ENCODE results near the gene MSRB1.
A peak's percentile ranks its signal among the peaks of the same experiment; 100 is the strongest.
"Not testable (repeated sequence)": the region's sequence is repeated elsewhere in the genome, so short reads cannot be mapped to it uniquely, and the experiment has no call there.

MSRB1 gene

GRCh38 chr16:1960665-1961630 lies 17.9 kb upstream of the MSRB1 start:
- DNase-seq = no peak

GRCh38 chr16:1959269-1960039 lies 16.5 kb upstream of the MSRB1 start, which contains the start of gene NDUFB10:
Gene NDUFB10, plus strand, starts transcription at chr16:1959538. Its CDS starts 87 bp downstream, at chr16:1959625.
- peak; percentile 64 to 82 for DNase-seq

- no peak for DNase-seq
Measured at GRCh38 chr16:1958715-1959268, 15.8 kb upstream of the MSRB1 start.

- DNase-seq = not testable (repeated sequence)
Measured at GRCh38 chr16:1958143-1958491, 15.1 kb upstream of the MSRB1 start.

- not testable (repeated sequence) for DNase-seq
Measured at GRCh38 chr16:1957434-1958142, 14.6 kb upstream of the MSRB1 start.

- DNase-seq = no peak
Measured at GRCh38 chr16:1953734-1954133, 10.7 kb upstream of the MSRB1 start.

GRCh38 chr16:1950559-1950958 lies 7.6 kb upstream of the MSRB1 start:
- no peak for DNase-seq

GRCh38 chr16:1950047-1950446 lies 7.0 kb upstream of the MSRB1 start:
- DNase-seq = no peak

- DNase-seq = no peak
Measured at GRCh38 chr16:1949507-1949906, 6.5 kb upstream of the MSRB1 start.

GRCh38 chr16:1947369-1947670 lies 4.3 kb upstream of the MSRB1 start:
- DNase-seq = no peak

- DNase-seq = no peak
Measured at GRCh38 chr16:1946495-1947368, 3.7 kb upstream of the MSRB1 start.

- DNase-seq = no peak
Measured at GRCh38 chr16:1945559-1946391, 2.8 kb upstream of the MSRB1 start.

GRCh38 chr16:1944612-1945199 lies 1.7 kb upstream of the MSRB1 start:
- DNase-seq = no peak

GRCh38 chr16:1942047-1942809 lies 771 bp downstream of the MSRB1 start:
- DNase-seq = peak in 1 of 2 donors; percentile 43

GRCh38 chr16:1941162-1942046 lies 1.6 kb downstream of the MSRB1 start:
- DNase-seq = no peak

- DNase-seq = no peak
Measured at GRCh38 chr16:1940273-1941161, 2.5 kb downstream of the MSRB1 start.

- DNase-seq = not testable (repeated sequence)
Measured at GRCh38 chr16:1939833-1940232, 3.2 kb downstream of the MSRB1 start.

GRCh38 chr16:1938910-1939309 lies 4.1 kb downstream of the MSRB1 start:
- no peak for DNase-seq

Data from bone marrow (tissue), 2 donors.